HCT116 (cell line): Measurements from ENCODE around the gene ROMO1. TPM values are rescaled to one million over a fixed set of nuclear protein-coding genes. Genes with fewer than 3 reads are reported as not detected.
"Not testable (repeated sequence)": the region's sequence is repeated elsewhere in the genome, so short reads cannot be mapped to it uniquely, and the experiment has no call there.

Experiments
- ATAC-seq: fragments of 200-7000 bp; cut with Tn5 transposase; 2 replicates; pipeline ENCODE4 v1.9.1; 2020; ENCODE audit warnings: mild to moderate bottlenecking, moderate library complexity
- BruUV-seq: library from RNA; stranded (reverse); fragments of 400-500 nt; replicated peaks from 2 replicates; lab custom pipeline; 2021; lab: Mats Ljungman, UMichigan
- CTCF ChIA-PET: fragments of 300-600 bp; sonication (Branson Sonifier 250); formaldehyde crosslinking; loops from one replicate; lab custom pipeline; 2021; ENCODE audit warnings: antibody characterized with exemption; lab: Charles Lee
- POLR2A ChIA-PET: fragments of 300-600, 350-600 bp; sonication (Branson Sonifier 250); formaldehyde crosslinking; loops from one replicate; lab custom pipeline; 2021; ENCODE audit warnings: antibody characterized with exemption; lab: Charles Lee
- RAD21 ChIA-PET, 2 experiments: fragments of 300-600 bp; sonication (Branson Sonifier 250); formaldehyde crosslinking; loops; one replicate each; lab custom pipeline; 2023; ENCODE audit warnings: low total read pairs in 2 of 2; ENCODE audit not compliant: uncharacterized antibody in 2 of 2, unreplicated experiment in 2 of 2, low non-redundant PET in 1 of 2; lab: Charles Lee
- DNase-seq: peaks from one replicate; pipeline ENCODE4 v3.0.0-alpha.2; 2010; ENCODE audit warnings: low read depth, low spot score
- H2AFZ ChIP-seq: fragments of 200-600 bp; shearing (Covaris generic), sonication (generic); 2 replicates; pipeline ENCODE4 v1.6.1; 2017; ENCODE audit warnings: low read depth, mixed run types, mixed read lengths, antibody characterized with exemption, low read length; ENCODE audit not compliant: poor library complexity, severe bottlenecking
- H3K27ac ChIP-seq: 2 replicates; pipeline ENCODE4 v1.5.1; 2012; ENCODE audit warnings: low read depth, low read length
- H3K27me3 ChIP-seq: fragments of 200-600 bp; sonication (generic); 2 replicates; pipeline ENCODE4 v1.6.1; 2016; ENCODE audit warnings: mixed run types, low read length, mixed read lengths; ENCODE audit not compliant: insufficient read depth
- H3K36me3 ChIP-seq, 2 experiments: fragments of 200-500 bp in 1 of 2; fragments of 200-600 bp in 1 of 2; sonication (Bioruptor generic) in 1 of 2; sonication (generic) in 1 of 2; 2 replicates each; pipeline versions ENCODE4 v1.5.1 to v1.6.1; 2014 to 2016; ENCODE audit warnings: low read length in 2 of 2, inconsistent platforms in 1 of 2, mixed read lengths in 1 of 2, mixed run types in 1 of 2; ENCODE audit not compliant: insufficient read depth in 2 of 2, control insufficient read depth in 1 of 2
- H3K4me1 ChIP-seq, 2 experiments: fragments of 200-600 bp in 1 of 2; sonication (generic) in 1 of 2; 2 replicates each; pipeline versions ENCODE4 v1.5.1 to v1.6.1; 2012 to 2017; ENCODE audit warnings: low read length in 2 of 2, inconsistent platforms in 1 of 2, mild to moderate bottlenecking in 1 of 2, mixed read lengths in 1 of 2, mixed run types in 1 of 2, moderate library complexity in 1 of 2; ENCODE audit not compliant: insufficient read depth in 2 of 2, control insufficient read depth in 1 of 2
- H3K4me2 ChIP-seq: fragments of 200-600 bp; sonication (generic); 2 replicates; pipeline ENCODE4 v1.6.1; 2017; ENCODE audit warnings: mixed run types, low read length, mixed read lengths
- H3K4me3 ChIP-seq, 2 experiments: fragments of 200-600 bp in 1 of 2; sonication (generic) in 1 of 2; replicated peaks in 1 of 2; 2 replicates each; pipeline ENCODE4 v1.5.1; 2011 to 2016; ENCODE audit warnings: low read length in 2 of 2, control low read depth in 1 of 2, low read depth in 1 of 2, mild to moderate bottlenecking in 1 of 2, mixed read lengths in 1 of 2, mixed run types in 1 of 2
- H3K79me2 ChIP-seq: fragments of 200-600 bp; sonication (generic); 2 replicates; pipeline ENCODE4 v1.6.1; 2017; ENCODE audit warnings: mild to moderate bottlenecking, mixed run types, low read length, moderate library complexity, mixed read lengths; ENCODE audit not compliant: insufficient read depth
- H3K9ac ChIP-seq: fragments of 200-600 bp; sonication (generic); 2 replicates; pipeline ENCODE4 v1.6.1; 2016; ENCODE audit warnings: low read length, mixed read lengths
- H3K9me2 ChIP-seq: fragments of 200-600 bp; sonication (generic), shearing (Covaris generic); 2 replicates; pipeline ENCODE4 v1.6.1; 2017; ENCODE audit warnings: mixed run types, mild to moderate bottlenecking, moderate library complexity; ENCODE audit not compliant: insufficient read depth
- H3K9me3 ChIP-seq, 2 experiments: fragments of 200-500 bp in 1 of 2; fragments of 200-600 bp in 1 of 2; sonication (Bioruptor generic) in 1 of 2; sonication (generic) in 1 of 2; 2 replicates each; pipeline ENCODE4 v1.6.1; 2014 to 2017; ENCODE audit warnings: low read length in 2 of 2, mixed read lengths in 2 of 2, inconsistent platforms in 1 of 2, low read depth in 1 of 2, mild to moderate bottlenecking in 1 of 2, mixed run types in 1 of 2, moderate library complexity in 1 of 2; ENCODE audit not compliant: control insufficient read depth in 1 of 2, insufficient read depth in 1 of 2
- H4K20me1 ChIP-seq: fragments of 200-600 bp; sonication (generic), shearing (Covaris generic); 2 replicates; pipeline ENCODE4 v1.6.1; 2017; ENCODE audit warnings: mixed run types, mild to moderate bottlenecking, moderate library complexity; ENCODE audit not compliant: insufficient read depth
- EGR1 ChIP-seq: IDR thresholded peaks from 2 replicates; pipeline ENCODE4 v1.6.1; 2012; ENCODE audit warnings: low read depth
- SP1 ChIP-seq: IDR thresholded peaks from 2 replicates; pipeline ENCODE4 v1.6.1; 2012; ENCODE audit warnings: low read depth
- YY1 ChIP-seq: IDR thresholded peaks from 2 replicates; pipeline ENCODE4 v1.6.1; 2011; ENCODE audit warnings: low read length, low read depth, moderate library complexity, mild to moderate bottlenecking; ENCODE audit not compliant: insufficient replicate concordance; ENCODE audit errors: extremely low read depth
- intact Hi-C: fragments of 100-400 bp; cut with micrococcal nuclease; formaldehyde crosslinking; loops from 2 replicates; pipeline ENCODE4 v1.10.0; 2022
- total RNA-seq: library from RNA; stranded (reverse); gene quantifications from one replicate; pipeline ENCODE4 v1.2.1, GENCODE V29; 2021; ENCODE audit not compliant: unreplicated experiment

The ROMO1 gene
- total RNA-seq, 1 experiment from 2014 or later, result 167 TPM

DNA sequence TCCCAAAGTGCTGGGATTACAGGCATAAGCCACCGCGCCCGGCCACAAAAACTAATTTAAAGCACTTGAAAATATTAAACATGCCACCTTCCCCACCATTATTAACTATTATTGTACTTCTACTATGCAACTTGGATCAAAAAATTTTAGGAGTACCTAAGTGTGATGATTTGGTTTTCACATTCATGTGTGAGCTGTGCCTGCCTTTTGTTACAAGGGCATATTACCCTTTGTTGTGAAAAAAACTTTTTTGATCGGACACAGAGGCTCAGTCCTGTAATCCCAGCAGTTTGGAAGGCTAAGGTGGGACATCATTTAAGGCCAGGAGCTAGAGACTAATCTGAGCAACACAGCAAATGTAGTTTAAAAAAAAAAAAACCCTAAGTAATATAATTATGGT is 17.1 kb downstream of the ROMO1 start:
- ChIA-PET POLR2A (interaction anchor here (0.7 kb wide), 1 partner anchor 20 kb away, joined by 3 read pairs; no protein-coding TSS in a partner anchor), CTCF (no interaction called here), RAD21 (interaction anchor here in 1 of 2 experiments (0.6 kb wide), 1 partner anchor 167 kb away, joined by 3 read pairs; no protein-coding TSS in a partner anchor)
- Histone ChIP-seq H3K4me2 (no peak overlapping the region), H3K4me3 (no peak overlapping the region), H3K9me3 (no peaks in the 10 kb centered on the region), H3K9ac (no peak overlapping the region), H4K20me1 (peaks cover 49% of the 10 kb centered on the region), H3K27ac (no peak overlapping the region), H2AFZ (no peak overlapping the region), H3K36me3 (peaks cover 83 to 96% of the 10 kb centered on the region in 2 experiments), H3K9me2 (no peaks in the 10 kb centered on the region), H3K4me1 (no peaks in the 10 kb centered on the region), H3K27me3 (no peaks in the 10 kb centered on the region), H3K79me2 (peaks cover 99% of the 10 kb centered on the region)
- BruUV-seq, result no TSS peak
- DNase-seq (no peak), ATAC-seq (no peak)
- intact Hi-C loops, result no loop called here
- no peak for TF ChIP-seq YY1
- TF ChIP-seq SP1, result no peak
- TF ChIP-seq EGR1, result no peak

DNA sequence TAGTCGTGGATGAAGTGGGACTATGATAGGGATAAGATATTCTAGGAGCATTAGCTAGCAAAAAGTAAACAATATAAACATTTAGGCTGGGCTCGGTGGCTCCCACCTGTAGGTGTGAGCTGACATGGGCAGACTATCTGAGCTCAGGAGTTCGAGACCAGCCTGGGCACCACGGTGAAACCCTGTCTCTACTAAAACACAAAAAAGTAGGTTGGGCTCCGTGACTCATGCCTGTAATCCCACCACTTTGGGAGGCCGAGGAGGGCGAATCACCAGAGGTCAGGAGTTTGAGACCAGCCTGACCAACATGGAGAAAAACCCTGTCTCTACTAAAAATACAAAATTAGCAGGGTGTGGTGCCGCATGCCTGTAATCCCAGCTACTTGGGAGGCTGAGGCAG is 19.1 kb downstream of the ROMO1 start:
- H3K27ac ChIP-seq, H3K4me1 ChIP-seq, H2AFZ ChIP-seq, CTCF ChIA-PET, H3K9ac ChIP-seq, H3K4me2 ChIP-seq, BruUV-seq, intact Hi-C loops, H3K4me3 ChIP-seq, H3K9me3 ChIP-seq, H3K27me3 ChIP-seq, RAD21 ChIA-PET, H3K9me2 ChIP-seq, DNase-seq: not testable (repeated sequence)
- peaks cover 100% of the 10 kb centered on the region for H3K79me2 ChIP-seq
- H3K36me3 ChIP-seq, result peaks cover 81 to 92% of the 10 kb centered on the region in 2 experiments
- POLR2A ChIA-PET, result interaction anchor here (0.9 to 1.0 kb wide), 2 partner anchors 12 to 24 kb away, joined by 3 to 5 read pairs; partner anchors contain the start of gene RBM39
- peaks cover 45% of the 10 kb centered on the region for H4K20me1 ChIP-seq
- peak; percentile 45; the same call in 1 of the 2 replicates for ATAC-seq
